ENCODE results near the gene NELL1. TPM values are rescaled to one million over a fixed set of nuclear protein-coding genes. Genes with fewer than 3 reads are reported as not detected.

NELL1 gene
- total RNA-seq, 2 experiments from 2014 or later: not detected

DNA sequence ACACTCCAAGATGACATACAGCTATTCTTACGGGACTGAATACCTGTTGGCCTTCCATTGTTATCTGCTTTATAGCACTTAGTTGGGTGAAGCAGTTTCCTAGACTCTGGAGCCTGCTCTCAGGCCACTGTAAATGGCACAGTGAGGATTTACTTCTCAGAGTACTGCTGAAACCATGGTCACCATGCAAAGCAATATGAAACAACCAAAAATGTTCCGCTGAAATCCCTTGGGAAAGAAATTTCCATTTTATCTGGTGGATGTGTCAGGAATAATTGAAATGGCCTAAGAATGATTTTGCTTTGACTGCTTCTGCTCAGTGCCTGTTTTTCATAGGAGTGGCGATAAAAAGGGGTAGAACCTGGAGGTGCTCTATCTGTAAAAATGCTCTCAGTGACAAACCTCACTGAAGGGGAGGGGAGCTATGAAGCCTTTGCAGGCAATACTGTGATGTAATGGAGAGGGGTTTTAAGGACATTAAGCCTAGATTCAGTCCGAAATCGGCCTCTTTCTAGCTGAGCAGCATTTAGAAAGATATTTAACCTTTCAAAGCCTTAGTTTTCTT is 871.9 kb downstream of the NELL1 start:
- no peak overlapping the region for H3K27ac Mint-ChIP-seq
- no peaks in the 10 kb centered on the region for H3K27me3 Mint-ChIP-seq
- no peak for DNase-seq
- no peaks in the 10 kb centered on the region for H3K9me3 Mint-ChIP-seq
- ChIA-PET CTCF (no interaction called here), POLR2A (no interaction called here)
- intact Hi-C loops (cut with micrococcal nuclease): no loop called here
- H3K36me3 Mint-ChIP-seq (ENCODE audit: low read depth): no peaks in the 10 kb centered on the region
- no peak for ATAC-seq
- TF ChIP-seq, protein P1, sequence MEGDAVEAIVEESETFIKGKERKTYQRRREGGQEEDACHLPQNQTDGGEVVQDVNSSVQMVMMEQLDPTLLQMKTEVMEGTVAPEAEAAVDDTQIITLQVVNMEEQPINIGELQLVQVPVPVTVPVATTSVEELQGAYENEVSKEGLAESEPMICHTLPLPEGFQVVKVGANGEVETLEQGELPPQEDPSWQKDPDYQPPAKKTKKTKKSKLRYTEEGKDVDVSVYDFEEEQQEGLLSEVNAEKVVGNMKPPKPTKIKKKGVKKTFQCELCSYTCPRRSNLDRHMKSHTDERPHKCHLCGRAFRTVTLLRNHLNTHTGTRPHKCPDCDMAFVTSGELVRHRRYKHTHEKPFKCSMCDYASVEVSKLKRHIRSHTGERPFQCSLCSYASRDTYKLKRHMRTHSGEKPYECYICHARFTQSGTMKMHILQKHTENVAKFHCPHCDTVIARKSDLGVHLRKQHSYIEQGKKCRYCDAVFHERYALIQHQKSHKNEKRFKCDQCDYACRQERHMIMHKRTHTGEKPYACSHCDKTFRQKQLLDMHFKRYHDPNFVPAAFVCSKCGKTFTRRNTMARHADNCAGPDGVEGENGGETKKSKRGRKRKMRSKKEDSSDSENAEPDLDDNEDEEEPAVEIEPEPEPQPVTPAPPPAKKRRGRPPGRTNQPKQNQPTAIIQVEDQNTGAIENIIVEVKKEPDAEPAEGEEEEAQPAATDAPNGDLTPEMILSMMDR (IDR thresholded peaks at IDR 0.05): no peak
- no peaks in the 10 kb centered on the region for H3K4me1 Mint-ChIP-seq (ENCODE audit: low read depth)
- H3K4me3 Mint-ChIP-seq: no peak overlapping the region

DNA sequence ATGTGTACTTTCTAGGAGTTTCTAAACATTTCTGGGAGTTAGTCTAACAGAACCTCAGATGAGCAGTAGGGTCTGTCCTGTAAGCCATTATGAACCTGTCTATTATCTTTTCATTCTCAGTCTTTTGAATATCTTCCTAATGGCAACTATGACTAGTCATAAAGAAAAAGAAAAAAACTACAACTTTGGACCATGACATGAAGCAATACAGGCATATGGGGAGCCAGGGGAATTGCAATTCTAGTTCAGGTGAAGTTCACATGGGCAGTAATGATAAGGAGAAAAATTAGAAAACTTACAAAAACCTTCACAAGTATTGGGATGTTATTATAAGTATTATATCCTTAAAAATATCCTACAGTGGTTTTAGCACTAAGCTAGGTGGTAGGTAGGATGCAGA is 874.5 kb downstream of the NELL1 start:
- no peaks in the 10 kb centered on the region for H3K4me1 Mint-ChIP-seq (ENCODE audit: low read depth)
- intact Hi-C loops (cut with micrococcal nuclease): no loop called here
- ChIA-PET CTCF (no interaction called here), POLR2A (no interaction called here)
- TF ChIP-seq, protein P1 (IDR thresholded peaks at IDR 0.05): no peak
- no peak overlapping the region for H3K27ac Mint-ChIP-seq
- no peak for ATAC-seq
- H3K27me3 Mint-ChIP-seq: no peaks in the 10 kb centered on the region
- H3K36me3 Mint-ChIP-seq (ENCODE audit: low read depth): no peaks in the 10 kb centered on the region
- no peak for DNase-seq
- H3K9me3 Mint-ChIP-seq: no peaks in the 10 kb centered on the region
- no peak overlapping the region for H3K4me3 Mint-ChIP-seq

DNA sequence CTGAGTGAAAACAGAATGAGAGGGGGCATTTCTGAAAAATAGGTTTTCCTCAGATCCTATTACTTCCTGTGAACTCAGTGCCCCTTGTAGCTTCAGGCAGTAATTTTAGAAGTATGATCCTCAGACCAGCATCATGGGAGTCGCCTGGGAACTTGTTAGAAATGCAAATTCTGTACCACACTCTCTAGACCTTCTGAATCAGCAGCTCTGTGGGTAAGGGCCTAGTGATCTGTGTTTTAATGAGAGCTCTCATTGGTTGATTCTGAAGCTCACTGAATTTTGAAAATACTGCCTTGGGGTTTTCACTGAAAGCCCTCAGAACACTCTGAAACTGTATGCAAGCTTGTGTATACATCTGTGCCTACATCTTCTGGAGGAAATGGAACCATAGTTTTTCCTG is 876.3 kb downstream of the NELL1 start:
- TF ChIP-seq, protein P1 (IDR thresholded peaks at IDR 0.05): no peak
- DNase-seq: no peak
- no peak overlapping the region for H3K4me3 Mint-ChIP-seq
- H3K27me3 Mint-ChIP-seq: no peaks in the 10 kb centered on the region
- POLR2A ChIA-PET: no interaction called here
- intact Hi-C loops (cut with micrococcal nuclease): no loop called here
- H3K36me3 Mint-ChIP-seq (ENCODE audit: low read depth): no peaks in the 10 kb centered on the region
- H3K4me1 Mint-ChIP-seq (ENCODE audit: low read depth): no peaks in the 10 kb centered on the region
- CTCF ChIA-PET: no interaction called here
- no peak for ATAC-seq
- no peak overlapping the region for H3K27ac Mint-ChIP-seq
- no peaks in the 10 kb centered on the region for H3K9me3 Mint-ChIP-seq

DNA sequence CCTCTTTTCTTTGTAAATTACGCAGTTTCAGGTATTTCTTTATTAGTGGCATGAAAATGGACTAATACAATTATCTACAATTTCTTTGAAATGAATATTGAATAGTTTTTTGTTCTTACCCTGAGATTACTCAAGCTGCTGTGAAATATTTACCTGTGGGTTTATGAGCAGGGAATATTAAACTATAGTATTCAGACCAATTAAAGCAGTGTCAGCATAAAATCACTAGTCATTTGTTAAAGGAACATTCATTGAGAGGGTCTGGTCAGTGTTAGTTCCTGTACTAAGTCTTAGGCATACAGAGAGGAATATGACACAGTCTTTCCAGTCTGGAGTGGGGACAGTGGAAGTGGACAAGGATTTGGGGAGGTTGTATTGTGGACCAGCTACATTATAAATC is 877.3 kb downstream of the NELL1 start:
- H3K9me3 Mint-ChIP-seq: no peaks in the 10 kb centered on the region
- intact Hi-C loops (cut with micrococcal nuclease): no loop called here

DNA sequence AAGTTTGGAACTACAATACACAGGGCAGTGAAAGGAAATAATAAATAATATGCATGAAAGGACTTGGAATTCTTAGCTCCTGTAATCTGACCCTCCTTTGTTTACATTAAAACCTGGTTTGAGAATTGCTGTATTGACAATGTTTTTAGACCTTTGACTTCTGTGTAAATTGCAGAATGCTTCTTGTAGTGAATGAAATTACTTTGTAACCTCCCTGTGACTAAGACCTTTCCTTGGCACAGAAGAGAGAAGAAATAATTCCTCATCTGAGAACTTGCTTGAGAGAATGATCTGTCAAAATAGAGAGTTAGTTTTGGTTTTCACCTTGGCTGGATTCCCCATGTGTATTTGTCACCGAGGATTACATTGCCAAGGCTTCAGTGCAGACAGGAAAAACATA is 883.5 kb downstream of the NELL1 start:
- Mint-ChIP-seq H3K36me3 (ENCODE audit: low read depth) (no peaks in the 10 kb centered on the region), H3K4me1 (ENCODE audit: low read depth) (no peaks in the 10 kb centered on the region), H3K27me3 (no peaks in the 10 kb centered on the region), H3K27ac (no peak overlapping the region), H3K9me3 (no peaks in the 10 kb centered on the region), H3K4me3 (no peak overlapping the region)
- TF ChIP-seq, protein P1 (IDR thresholded peaks at IDR 0.05): no peak
- ATAC-seq: no peak
- intact Hi-C loops (cut with micrococcal nuclease): no loop called here
- CTCF ChIA-PET: no interaction called here
- no peak for DNase-seq
- POLR2A ChIA-PET: no interaction called here

More for the DNA sequence above, 877.3 kb downstream of the NELL1 start:
- Mint-ChIP-seq H3K36me3 (ENCODE audit: low read depth) (no peaks in the 10 kb centered on the region), H3K27me3 (no peaks in the 10 kb centered on the region), H3K4me1 (ENCODE audit: low read depth) (no peaks in the 10 kb centered on the region), H3K4me3 (no peak overlapping the region), H3K27ac (no peak overlapping the region)
- no peak for ATAC-seq
- no peak for DNase-seq
- CTCF ChIA-PET: no interaction called here
- TF ChIP-seq, protein P1 (IDR thresholded peaks at IDR 0.05): no peak
- POLR2A ChIA-PET: no interaction called here
